ENCODE data around the gene OR6F1. TPM values are rescaled to one million over a fixed set of nuclear protein-coding genes. Genes with fewer than 3 reads are reported as not detected.
"Not testable (repeated sequence)": the region's sequence is repeated elsewhere in the genome, so short reads cannot be mapped to it uniquely, and the experiment has no call there.

OR6F1 gene
- total and polyA plus RNA-seq, 2 donors (not counting 3 experiments of a cell fraction or from before 2014, with no cell fraction given), result not detected

GRCh38 chr1:247713753-247714152 lies 2.7 kb downstream of the OR6F1 start:
- no peak overlapping the region for H3K9ac ChIP-seq (replicated peaks; ENCODE audit: extremely low read depth, insufficient read depth, low read length)
- CTCF ChIA-PET, result no interaction called here
- no peak for DNase-seq (ENCODE audit: low read depth, low spot score)
- no peak overlapping the region for H3K4me2 ChIP-seq (ENCODE audit: insufficient read depth, low read length)
- no peak for FAIRE-seq
- no peaks in the 10 kb centered on the region for H3K79me2 ChIP-seq (ENCODE audit: control insufficient read depth, insufficient read depth, low read length)
- H3K36me3 ChIP-seq (ENCODE audit: control insufficient read depth in 2 of 2, extremely low read depth in 1 of 2, insufficient read depth in 2 of 2, low read length in 2 of 2), result no peaks in the 10 kb centered on the region
- no peaks in the 10 kb centered on the region for H3K27me3 ChIP-seq (ENCODE audit: control insufficient read depth in 2 of 2, insufficient read depth in 2 of 2, low read length in 2 of 2)
- H3K4me3 ChIP-seq (replicated peaks in 1 of 3; ENCODE audit: insufficient read depth in 1 of 3, low read depth in 1 of 3, low read length in 3 of 3), result no peak overlapping the region
- no TSS peak for BruUV-seq (replicated peaks)
- no peaks in the 10 kb centered on the region for H3K9me1 ChIP-seq (replicated peaks; ENCODE audit: control insufficient read depth, extremely low read depth, insufficient read depth, low read length)
- POLR2A ChIA-PET, result no interaction called here
- no peak for TF ChIP-seq GATA2 (IDR thresholded peaks at IDR 0.05; ENCODE audit: insufficient read depth, insufficient read length, low read depth, low read length)
- no peak overlapping the region for H2AFZ ChIP-seq (ENCODE audit: low read depth, low read length)
- H3K4me1 ChIP-seq (ENCODE audit: control insufficient read depth, extremely low read depth, insufficient read depth, low read length), result no peaks in the 10 kb centered on the region
- H4K20me1 ChIP-seq (replicated peaks; ENCODE audit: control insufficient read depth, extremely low read depth, insufficient read depth, low read length), result no peaks in the 10 kb centered on the region
- dilution Hi-C loops (cut with MboI; ENCODE audit: extremely low pct_ligation_motif_present, low sequenced_read_pairs), result no loop called here
- peaks cover 4% of the 10 kb centered on the region for H3K9me3 ChIP-seq (replicated peaks; ENCODE audit: control insufficient read depth, insufficient read depth, low read length)
- intact Hi-C loops (cut with micrococcal nuclease), result no loop called here
- no peak overlapping the region for H3K27ac ChIP-seq (ENCODE audit: insufficient read depth, low read depth, low read length)

DNA sequence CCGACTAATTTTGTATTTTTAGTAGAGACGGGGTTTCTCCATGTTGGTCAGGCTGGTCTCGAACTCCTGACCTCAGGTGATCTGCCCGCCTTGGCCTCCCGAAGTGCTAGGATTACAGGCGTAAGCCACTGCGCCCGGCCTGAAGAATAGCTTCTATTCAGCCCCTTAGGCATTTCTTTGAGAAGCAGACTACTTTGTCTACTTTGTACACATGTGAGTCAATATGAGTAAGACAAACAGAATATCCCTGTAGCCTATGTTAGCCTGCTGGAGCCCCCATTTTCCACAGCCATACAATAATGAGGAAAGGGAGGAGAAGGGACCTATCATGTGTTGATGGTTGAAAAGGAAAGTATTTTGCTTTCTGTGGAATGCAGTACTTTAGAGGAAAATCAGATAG lies 5.8 kb downstream of the OR6F1 start:
- H2AFZ ChIP-seq (ENCODE audit: low read depth, low read length); H3K9me1 ChIP-seq (replicated peaks; ENCODE audit: control insufficient read depth, extremely low read depth, insufficient read depth, low read length); H3K4me2 ChIP-seq (ENCODE audit: insufficient read depth, low read length); FAIRE-seq; H3K27me3 ChIP-seq (ENCODE audit: control insufficient read depth in 2 of 2, insufficient read depth in 2 of 2, low read length in 2 of 2); H3K27ac ChIP-seq (ENCODE audit: insufficient read depth, low read depth, low read length); POLR2A ChIA-PET; H3K36me3 ChIP-seq (ENCODE audit: control insufficient read depth in 2 of 2, extremely low read depth in 1 of 2, insufficient read depth in 2 of 2, low read length in 2 of 2); H3K9me3 ChIP-seq (replicated peaks; ENCODE audit: control insufficient read depth, insufficient read depth, low read length); CTCF ChIA-PET; BruUV-seq (replicated peaks); intact Hi-C loops (cut with micrococcal nuclease); H3K9ac ChIP-seq (replicated peaks; ENCODE audit: extremely low read depth, insufficient read depth, low read length); H3K4me3 ChIP-seq (replicated peaks in 1 of 3; ENCODE audit: insufficient read depth in 1 of 3, low read depth in 1 of 3, low read length in 3 of 3); dilution Hi-C loops (cut with MboI; ENCODE audit: extremely low pct_ligation_motif_present, low sequenced_read_pairs); H4K20me1 ChIP-seq (replicated peaks; ENCODE audit: control insufficient read depth, extremely low read depth, insufficient read depth, low read length); H3K79me2 ChIP-seq (ENCODE audit: control insufficient read depth, insufficient read depth, low read length); DNase-seq (ENCODE audit: low read depth, low spot score); H3K4me1 ChIP-seq (ENCODE audit: control insufficient read depth, extremely low read depth, insufficient read depth, low read length): not testable (repeated sequence)

GRCh38 chr1:247701338-247701737 lies 15.1 kb downstream of the OR6F1 start:
- H3K9ac ChIP-seq (replicated peaks; ENCODE audit: extremely low read depth, insufficient read depth, low read length), result no peak overlapping the region
- POLR2A ChIA-PET, result no interaction called here
- H3K4me3 ChIP-seq (replicated peaks in 1 of 3; ENCODE audit: insufficient read depth in 1 of 3, low read depth in 1 of 3, low read length in 3 of 3), result no peak overlapping the region
- intact Hi-C loops (cut with micrococcal nuclease) (no loop called here), dilution Hi-C loops (cut with MboI; ENCODE audit: extremely low pct_ligation_motif_present, low sequenced_read_pairs) (no loop called here)
- H3K9me1 ChIP-seq (replicated peaks; ENCODE audit: control insufficient read depth, extremely low read depth, insufficient read depth, low read length), result no peaks in the 10 kb centered on the region
- H3K36me3 ChIP-seq (ENCODE audit: control insufficient read depth in 2 of 2, extremely low read depth in 1 of 2, insufficient read depth in 2 of 2, low read length in 2 of 2), result no peaks in the 10 kb centered on the region
- H3K4me2 ChIP-seq (ENCODE audit: insufficient read depth, low read length), result no peak overlapping the region
- H3K27me3 ChIP-seq (ENCODE audit: control insufficient read depth in 2 of 2, insufficient read depth in 2 of 2, low read length in 2 of 2), result no peaks in the 10 kb centered on the region
- TF ChIP-seq JUN (IDR thresholded peaks at IDR 0.05; ENCODE audit: borderline replicate concordance, insufficient read depth, insufficient read length, low read depth) (no peak), MYC (IDR thresholded peaks at IDR 0.05; ENCODE audit: low read depth, low read length) (no peak), GATA2 (IDR thresholded peaks at IDR 0.05; ENCODE audit: insufficient read depth, insufficient read length, low read depth, low read length) (no peak), POLR2AphosphoS5 (IDR thresholded peaks at IDR 0.05; ENCODE audit: insufficient read depth, low read depth, low read length) (no peak), EZH2 (IDR thresholded peaks at IDR 0.05; ENCODE audit: borderline replicate concordance, low read depth, low read length, severe bottlenecking) (no peak), MAX (IDR thresholded peaks at IDR 0.05; ENCODE audit: insufficient read depth, insufficient read length) (no peak), POLR2A (IDR thresholded peaks at IDR 0.05; ENCODE audit: low read depth, low read length) (no peak), FOS (IDR thresholded peaks at IDR 0.05; ENCODE audit: borderline replicate concordance, insufficient read depth, low read length) (no peak)
- H3K79me2 ChIP-seq (ENCODE audit: control insufficient read depth, insufficient read depth, low read length), result no peaks in the 10 kb centered on the region
- no TSS peak for BruUV-seq (replicated peaks)
- H3K4me1 ChIP-seq (ENCODE audit: control insufficient read depth, extremely low read depth, insufficient read depth, low read length), result no peaks in the 10 kb centered on the region
- H4K20me1 ChIP-seq (replicated peaks; ENCODE audit: control insufficient read depth, extremely low read depth, insufficient read depth, low read length), result no peaks in the 10 kb centered on the region
- no peaks in the 10 kb centered on the region for H3K9me3 ChIP-seq (replicated peaks; ENCODE audit: control insufficient read depth, insufficient read depth, low read length)
- DNase-seq (ENCODE audit: low read depth, low spot score), result no peak
- CTCF ChIA-PET, result no interaction called here
- H3K27ac ChIP-seq (ENCODE audit: insufficient read depth, low read depth, low read length), result no peak overlapping the region
- FAIRE-seq, result no peak
- no peak overlapping the region for H2AFZ ChIP-seq (ENCODE audit: low read depth, low read length)

Data from endothelial cell of umbilical vein (primary cell).